Neuron (in vitro differentiated cells): ENCODE results near the gene DDX41.

Source experiments
- H2AFZ ChIP-seq: one replicate; pipeline ENCODE4 v1.6.1; 2013; ENCODE audit warnings: low read depth, mild to moderate bottlenecking, inconsistent platforms, low read length, moderate library complexity
- H3K27me3 ChIP-seq: one replicate; pipeline ENCODE4 v1.6.1; 2013; ENCODE audit warnings: low read length; ENCODE audit not compliant: insufficient read depth
- H3K36me3 ChIP-seq: one replicate; pipeline ENCODE4 v1.6.1; 2013; ENCODE audit warnings: low read length; ENCODE audit not compliant: insufficient read depth
- H3K4me1 ChIP-seq: one replicate; pipeline ENCODE4 v1.6.1; 2013; ENCODE audit warnings: low read length; ENCODE audit not compliant: insufficient read depth
- H3K4me3 ChIP-seq: 2 replicates; pipeline ENCODE4 v1.5.1; 2013; ENCODE audit warnings: mild to moderate bottlenecking, low read length, moderate library complexity
- H3K9me3 ChIP-seq: one replicate; pipeline ENCODE4 v1.6.1; 2013; ENCODE audit warnings: low read length

DDX41 gene

DNA sequence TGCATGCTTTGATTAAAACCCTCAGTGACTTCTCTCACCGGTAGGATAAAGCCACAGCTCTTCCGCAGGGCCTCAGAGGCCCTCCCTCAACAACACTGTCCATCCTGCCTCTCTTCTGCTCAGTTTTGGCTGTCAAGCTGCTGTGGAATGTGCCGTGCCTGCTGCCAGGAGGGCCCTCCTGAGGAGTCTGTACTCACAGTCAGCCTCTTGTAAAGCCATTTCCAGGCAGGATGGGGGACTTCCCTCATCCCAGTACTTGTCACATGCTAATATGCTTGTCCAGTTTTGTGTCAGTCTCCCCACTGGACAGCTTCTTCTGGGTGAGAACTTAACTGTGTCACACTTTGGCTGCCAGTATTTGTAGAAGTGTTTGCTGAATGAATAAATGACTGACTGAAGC lies 13.9 kb upstream of the DDX41 start:
- Histone ChIP-seq H2AFZ (no peak overlapping the region), H3K36me3 (peaks cover 77% of the 10 kb centered on the region), H3K4me1 (no peaks in the 10 kb centered on the region), H3K4me3 (no peak overlapping the region), H3K9me3 (no peaks in the 10 kb centered on the region), H3K27me3 (no peaks in the 10 kb centered on the region)

GRCh38 chr5:177529247-177530203 lies 12.8 kb upstream of the DDX41 start:
- Histone ChIP-seq H3K27me3 (no peaks in the 10 kb centered on the region), H3K4me1 (no peaks in the 10 kb centered on the region), H3K4me3 (no peak overlapping the region), H3K36me3 (peaks cover 83% of the 10 kb centered on the region), H2AFZ (no peak overlapping the region), H3K9me3 (no peaks in the 10 kb centered on the region)

GRCh38 chr5:177528631-177529030 lies 11.9 kb upstream of the DDX41 start:
- Histone ChIP-seq H3K4me3 (no peak overlapping the region), H3K9me3 (no peaks in the 10 kb centered on the region), H3K36me3 (peaks cover 87% of the 10 kb centered on the region), H3K4me1 (no peaks in the 10 kb centered on the region), H2AFZ (no peak overlapping the region), H3K27me3 (no peaks in the 10 kb centered on the region)

- H3K36me3 ChIP-seq, result peaks cover 84% of the 10 kb centered on the region
- H3K9me3 ChIP-seq, result no peaks in the 10 kb centered on the region
- no peak overlapping the region for H2AFZ ChIP-seq
- H3K4me3 ChIP-seq, result no peak overlapping the region
- no peaks in the 10 kb centered on the region for H3K4me1 ChIP-seq
- no peaks in the 10 kb centered on the region for H3K27me3 ChIP-seq
Observed at GRCh38 chr5:177527595-177527994, 10.8 kb upstream of the DDX41 start.

GRCh38 chr5:177526791-177527190 lies 10.0 kb upstream of the DDX41 start:
- Histone ChIP-seq H3K36me3 (peaks cover 77% of the 10 kb centered on the region), H3K4me1 (no peaks in the 10 kb centered on the region), H3K9me3 (no peaks in the 10 kb centered on the region), H2AFZ (no peak overlapping the region), H3K4me3 (no peak overlapping the region), H3K27me3 (no peaks in the 10 kb centered on the region)

DNA sequence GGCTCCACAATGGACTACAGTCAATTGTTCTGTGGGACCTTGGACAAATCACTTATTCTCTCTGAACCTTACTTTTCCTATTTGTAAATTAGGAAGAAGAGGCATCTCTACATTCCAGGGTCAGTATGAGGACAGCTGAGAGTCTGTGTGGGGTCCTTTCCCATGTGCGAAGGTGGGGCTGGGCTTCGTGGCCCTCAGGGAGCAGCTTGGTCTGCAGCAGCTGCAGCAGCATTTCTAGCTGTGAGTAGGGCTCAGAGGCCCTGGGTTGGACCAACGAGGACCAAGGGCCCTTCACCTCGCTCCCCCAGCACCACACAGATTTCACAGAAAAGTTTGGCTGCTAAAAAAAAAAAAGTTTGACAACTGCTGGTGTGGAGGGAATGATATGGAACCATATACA lies 9.4 kb upstream of the DDX41 start:
- Histone ChIP-seq H3K27me3 (no peaks in the 10 kb centered on the region), H2AFZ (no peak overlapping the region), H3K4me1 (no peaks in the 10 kb centered on the region), H3K4me3 (no peak overlapping the region), H3K36me3 (peaks cover 79% of the 10 kb centered on the region), H3K9me3 (no peaks in the 10 kb centered on the region)

GRCh38 chr5:177524941-177525655 lies 8.3 kb upstream of the DDX41 start:
- Histone ChIP-seq H3K9me3 (no peaks in the 10 kb centered on the region), H3K4me1 (no peaks in the 10 kb centered on the region), H3K27me3 (no peaks in the 10 kb centered on the region), H3K4me3 (no peak overlapping the region), H2AFZ (no peak overlapping the region), H3K36me3 (peaks cover 79% of the 10 kb centered on the region)

GRCh38 chr5:177524539-177524900 lies 7.8 kb upstream of the DDX41 start:
- Histone ChIP-seq H3K27me3 (no peaks in the 10 kb centered on the region), H3K4me3 (no peak overlapping the region), H3K36me3 (peaks cover 79% of the 10 kb centered on the region), H3K4me1 (no peaks in the 10 kb centered on the region), H2AFZ (no peak overlapping the region), H3K9me3 (no peaks in the 10 kb centered on the region)

GRCh38 chr5:177523711-177524538 lies 7.2 kb upstream of the DDX41 start:
- Histone ChIP-seq H3K4me1 (no peaks in the 10 kb centered on the region), H3K36me3 (peaks cover 78% of the 10 kb centered on the region), H3K9me3 (no peaks in the 10 kb centered on the region), H3K4me3 (no peak overlapping the region), H2AFZ (no peak overlapping the region), H3K27me3 (no peaks in the 10 kb centered on the region)

- H3K36me3 ChIP-seq, result peaks cover 54% of the 10 kb centered on the region
- peaks cover 4% of the 10 kb centered on the region for H3K4me1 ChIP-seq
- H3K4me3 ChIP-seq, result no peak overlapping the region
- no peak overlapping the region for H2AFZ ChIP-seq
- H3K9me3 ChIP-seq, result no peaks in the 10 kb centered on the region
- H3K27me3 ChIP-seq, result no peaks in the 10 kb centered on the region
Observed at GRCh38 chr5:177520916-177521513, 4.3 kb upstream of the DDX41 start.

DNA sequence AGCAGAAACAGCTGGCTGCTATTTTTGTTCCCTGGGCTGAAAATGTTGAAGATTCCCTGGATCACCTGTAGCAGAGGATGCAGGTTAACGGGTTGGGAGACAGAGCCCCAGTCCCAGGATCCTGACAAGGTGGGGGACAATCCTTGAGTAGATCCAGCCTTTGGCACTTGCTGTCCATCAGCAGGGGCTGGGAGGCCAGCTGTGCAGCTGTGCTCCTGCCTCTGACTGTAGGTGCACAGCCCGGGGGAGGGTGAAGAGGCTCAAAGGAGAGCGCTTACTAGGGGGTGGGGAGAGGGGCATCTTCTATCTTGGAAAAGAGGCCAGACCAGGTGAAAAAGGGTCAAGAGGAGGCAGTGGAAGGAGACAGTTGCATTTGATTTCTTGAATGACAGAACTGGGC lies 3.5 kb upstream of the DDX41 start:
- H3K4me1 ChIP-seq, result peaks cover 11% of the 10 kb centered on the region
- no peak overlapping the region for H2AFZ ChIP-seq
- H3K9me3 ChIP-seq, result no peaks in the 10 kb centered on the region
- no peak overlapping the region for H3K4me3 ChIP-seq
- peaks cover 54% of the 10 kb centered on the region for H3K36me3 ChIP-seq
- H3K27me3 ChIP-seq, result no peaks in the 10 kb centered on the region

GRCh38 chr5:177519463-177520235 lies 2.9 kb upstream of the DDX41 start:
- H2AFZ ChIP-seq, result no peak overlapping the region
- peaks cover 54% of the 10 kb centered on the region for H3K36me3 ChIP-seq
- H3K27me3 ChIP-seq, result no peaks in the 10 kb centered on the region
- H3K4me1 ChIP-seq, result peaks cover 11% of the 10 kb centered on the region
- H3K4me3 ChIP-seq, result no peak overlapping the region
- H3K9me3 ChIP-seq, result no peaks in the 10 kb centered on the region
